T-cell (primary cell): Measurements from ENCODE around the gene NPIPB6. TPM values are rescaled to one million over a fixed set of nuclear protein-coding genes. Genes with fewer than 3 reads are reported as not detected.

ENCODE experiments used
- ATAC-seq, 4 experiments: fragments of 200-7000 bp in 3 of 4; fragments of 150-1000 bp in 1 of 4; cut with Tn5 transposase; replicated peaks in 1 of 4; 1 replicate in 3 of 4; 2 replicates in 1 of 4; pipeline ENCODE4 v1.10.0; 2021; ENCODE audit warnings: moderate library complexity in 3 of 4, mild to moderate bottlenecking in 2 of 4, moderate number of reproducible peaks in 1 of 4
- CTCF ChIA-PET, 2 donors: fragments of 300-600 bp; sonication (Branson Sonifier 250); formaldehyde crosslinking; loops; one replicate each; lab custom pipeline; 2022; ENCODE audit warnings: antibody characterized with exemption in 2 of 2; lab: Charles Lee
- POLR2A ChIA-PET, 2 donors: fragments of 300-600 bp; sonication (Branson Sonifier 250); formaldehyde crosslinking; loops; one replicate each; lab custom pipeline; 2022; ENCODE audit warnings: antibody characterized with exemption in 2 of 2; lab: Charles Lee
- DNase-seq, 35 experiments: peaks; one replicate each; pipeline versions ENCODE4 v3.0.0 to v3.0.0-alpha.2; 2013 to 2023
- H3K27ac ChIP-seq: one replicate; pipeline ENCODE4 v1.5.1; 2013; ENCODE audit warnings: low read length
- H3K27me3 ChIP-seq, 2 experiments: replicated peaks in 1 of 2; 1 replicate in 1 of 2; 2 replicates in 1 of 2; pipeline versions ENCODE4 v1.6.1 to v1.7.0; 2013; ENCODE audit warnings: low read length in 1 of 2, mixed read lengths in 1 of 2; ENCODE audit not compliant: control insufficient read depth in 2 of 2, insufficient read depth in 2 of 2; ENCODE audit errors: extremely low read depth in 1 of 2
- H3K36me3 ChIP-seq, 2 donors: 1 replicate in 1 of 2; 2 replicates in 1 of 2; pipeline versions ENCODE4 v1.6.1 to v1.7.0; 2013; ENCODE audit warnings: low read length in 1 of 2; ENCODE audit not compliant: control insufficient read depth in 2 of 2, insufficient read depth in 1 of 2; ENCODE audit errors: extremely low read depth in 1 of 2
- H3K4me1 ChIP-seq, 2 experiments: 1 replicate in 1 of 2; 2 replicates in 1 of 2; pipeline versions ENCODE4 v1.6.1 to v1.7.0; 2013; ENCODE audit warnings: low read length in 2 of 2, mixed read lengths in 1 of 2; ENCODE audit not compliant: insufficient read depth in 2 of 2, control insufficient read depth in 1 of 2; ENCODE audit errors: extremely low read depth in 1 of 2
- H3K4me3 ChIP-seq, 2 donors: 1 replicate in 1 of 2; 2 replicates in 1 of 2; pipeline versions ENCODE4 v1.5.1 to v1.7.0; 2013; ENCODE audit warnings: mild to moderate bottlenecking in 2 of 2, low read length in 1 of 2, moderate library complexity in 1 of 2; ENCODE audit not compliant: control insufficient read depth in 1 of 2; ENCODE audit errors: extremely low read depth in 1 of 2
- H3K9me3 ChIP-seq: 2 replicates; pipeline ENCODE4 v1.7.0; 2013
- H3K27ac Mint-ChIP-seq, 2 donors: one replicate each; pipeline ENCODE4 v1.8.0; 2020 to 2021; ENCODE audit warnings: mild to moderate bottlenecking in 2 of 2, mixed read lengths in 2 of 2
- H3K27me3 Mint-ChIP-seq, 2 donors: one replicate each; pipeline ENCODE4 v1.8.0; 2021 to 2022; ENCODE audit warnings: mixed read lengths in 2 of 2
- H3K36me3 Mint-ChIP-seq: one replicate; pipeline ENCODE4 v1.8.0; 2021; ENCODE audit warnings: mixed read lengths
- H3K4me1 Mint-ChIP-seq, 3 donors: one replicate each; pipeline ENCODE4 v1.8.0; 2020 to 2022; ENCODE audit warnings: mixed read lengths in 3 of 3, mild to moderate bottlenecking in 1 of 3
- H3K4me3 Mint-ChIP-seq, 3 donors: one replicate each; pipeline ENCODE4 v1.8.0; 2020 to 2022; ENCODE audit warnings: mild to moderate bottlenecking in 3 of 3, mixed read lengths in 3 of 3, moderate library complexity in 3 of 3
- H3K9me3 Mint-ChIP-seq, 3 donors: one replicate each; pipeline ENCODE4 v1.8.0; 2020 to 2022; ENCODE audit warnings: mixed read lengths in 3 of 3
- WGBS: methylation state at CpG from one replicate; pipeline ENCODE4 v1.1.5; 2013; ENCODE audit warnings: missing lambda C conversion rate; ENCODE audit not compliant: insufficient coverage; 5-methylcytosine and 5-hydroxymethylcytosine counted together
- total RNA-seq, 35 experiments: library from RNA in 6 of 35; stranded (reverse) in 6 of 35; fragments of 120-200 nt in 1 of 35; gene quantifications; one replicate each; pipeline versions ENCODE4 v1.2.1 to v1.2.4 and lab custom pipeline; 2013 to 2026

Gene NPIPB6
- total RNA-seq, 5 donors from 2014 or later (not counting 1 experiment from before 2014, with no cell fraction given) = 0.70 to 4.6 (median 3.2) TPM

- Histone ChIP-seq H3K9me3 (no peaks in the 10 kb centered on the region), H3K27ac (no peak overlapping the region), H3K36me3 (peaks cover 10 to 36% of the 10 kb centered on the region in 2 donors), H3K4me3 (no peak overlapping the region), H3K27me3 (peaks cover 0 to 3% of the 10 kb centered on the region in 2 experiments), H3K4me1 (peaks cover 6 to 64% of the 10 kb centered on the region in 2 experiments)
- no peak overlapping the region for H3K4me3 Mint-ChIP-seq
- ChIA-PET CTCF (interaction anchor here (0.6 to 1.2 kb wide), 4 partner anchors 36 to 98 kb away, joined by 3 to 4 read pairs (median 4); no protein-coding TSS in a partner anchor), POLR2A (no interaction called here)
- peak overlapping the region; percentile 32 to 54 for H3K27ac Mint-ChIP-seq
- no peak for DNase-seq
- WGBS = 85% methylated on average over 8 of the region's 9 CpGs
- H3K9me3 Mint-ChIP-seq = no peaks in the 10 kb centered on the region
- no peaks in the 10 kb centered on the region for H3K27me3 Mint-ChIP-seq
- ATAC-seq = no peak
- peaks cover 18 to 33% (median 25%) of the 10 kb centered on the region in 3 donors for H3K4me1 Mint-ChIP-seq
- peaks cover 13% of the 10 kb centered on the region for H3K36me3 Mint-ChIP-seq
Measured at GRCh38 chr16:28318042-28318744, 45.1 kb downstream of the NPIPB6 start.

DNA sequence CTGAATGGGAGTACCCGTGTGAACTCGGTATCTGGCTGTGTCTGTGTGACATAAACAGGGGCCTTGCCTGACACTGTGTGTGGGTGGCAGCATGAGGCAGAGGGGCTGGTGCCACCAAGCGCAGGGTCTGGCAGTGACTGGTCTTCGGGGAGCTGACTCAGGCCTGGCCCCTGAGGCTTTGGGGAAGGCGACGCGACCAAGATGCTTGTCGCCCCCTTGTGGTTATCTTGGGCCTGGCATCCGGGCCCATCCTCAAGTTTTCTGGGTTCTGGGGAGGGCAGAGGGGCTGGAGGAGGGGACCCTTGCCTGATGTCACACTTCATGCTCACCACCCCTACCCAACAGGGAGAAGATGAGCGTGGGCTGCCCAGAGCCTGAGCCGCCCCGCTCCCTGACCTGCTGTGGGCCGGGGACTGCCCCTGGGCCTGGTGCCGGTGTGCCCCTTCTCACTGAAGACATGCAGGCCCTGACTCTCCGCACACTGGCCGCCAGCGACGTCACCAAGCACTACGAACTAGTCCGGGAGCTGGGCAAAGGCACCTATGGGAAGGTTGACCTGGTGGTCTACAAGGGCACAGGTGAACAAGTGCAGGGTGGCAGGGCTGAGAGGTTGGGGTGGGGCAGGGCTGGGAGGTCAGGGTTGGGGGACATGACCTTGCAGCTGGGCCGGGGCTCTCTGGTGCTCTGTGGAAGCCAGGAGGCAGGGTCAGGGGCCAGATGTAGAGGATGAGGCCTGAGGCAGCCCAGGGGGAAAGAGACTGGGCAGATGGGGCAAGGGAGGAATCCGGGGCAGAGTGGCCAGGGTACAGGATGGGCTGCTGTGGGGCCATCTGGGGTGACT is 46.0 kb downstream of the NPIPB6 start:
- Histone ChIP-seq H3K4me3 (no peak overlapping the region), H3K36me3 (peaks cover 10 to 34% of the 10 kb centered on the region in 2 donors), H3K27ac (no peak overlapping the region), H3K4me1 (peaks cover 12 to 72% of the 10 kb centered on the region in 2 experiments), H3K9me3 (no peaks in the 10 kb centered on the region), H3K27me3 (peaks cover 0 to 3% of the 10 kb centered on the region in 2 experiments)
- Mint-ChIP-seq H3K27me3 (no peaks in the 10 kb centered on the region), H3K27ac (peak overlapping the region; percentile 68 to 85), H3K36me3 (peaks cover 13% of the 10 kb centered on the region), H3K9me3 (no peaks in the 10 kb centered on the region), H3K4me3 (peak overlapping the region in 1 of 3 donors; percentile 48), H3K4me1 (peaks cover 23 to 40% (median 34%) of the 10 kb centered on the region in 3 donors)
- ATAC-seq (peak; percentile 73 to 79 (median 75)), DNase-seq (peak in 34 of 35 experiments; percentile 34 to 85 (median 66))
- CTCF ChIA-PET = interaction anchor here (0.6 to 1.3 kb wide), 8 partner anchors 20 to 178 kb away, joined by 3 to 11 read pairs (median 4); no protein-coding TSS in a partner anchor
- POLR2A ChIA-PET = no interaction called here
- 63% methylated on average over 15 of the region's 22 CpGs for WGBS

DNA sequence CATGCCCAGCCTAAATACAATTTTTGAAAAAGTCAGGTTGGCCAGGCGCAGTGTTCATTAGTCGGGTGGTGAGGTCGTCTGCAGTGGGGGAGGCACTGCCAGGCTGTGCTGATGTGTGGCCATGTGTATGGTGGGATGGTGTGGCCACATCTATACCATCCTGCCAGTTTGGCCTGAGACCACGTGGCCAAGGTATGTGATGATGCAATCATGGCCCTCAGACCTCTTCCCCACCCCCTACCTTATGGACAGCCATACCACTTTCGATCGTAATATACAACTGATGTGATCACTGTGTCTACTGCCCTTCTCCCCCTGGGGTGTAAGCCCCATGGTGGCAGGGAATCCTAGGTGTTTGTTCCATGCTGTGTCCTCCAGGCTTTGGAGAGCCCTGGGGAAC is 47.3 kb downstream of the NPIPB6 start:
- H3K27ac Mint-ChIP-seq = no peak overlapping the region
- Histone ChIP-seq H3K4me3 (no peak overlapping the region), H3K9me3 (no peaks in the 10 kb centered on the region), H3K36me3 (peaks cover 10 to 28% of the 10 kb centered on the region in 2 donors), H3K4me1 (peaks cover 21 to 76% of the 10 kb centered on the region in 2 experiments), H3K27me3 (no peaks in the 10 kb centered on the region), H3K27ac (no peak overlapping the region)
- ChIA-PET CTCF (interaction anchor here (1.3 kb wide), 3 partner anchors 30 to 38 kb away, joined by 3 to 11 read pairs (median 10); no protein-coding TSS in a partner anchor), POLR2A (no interaction called here)
- no peak for ATAC-seq
- no peak for DNase-seq
- no peaks in the 10 kb centered on the region for H3K9me3 Mint-ChIP-seq
- H3K4me1 Mint-ChIP-seq = peaks cover 35 to 52% (median 46%) of the 10 kb centered on the region in 3 donors
- no CpG with 5 or more reads among the region's 6 CpGs for WGBS
- H3K27me3 Mint-ChIP-seq = no peaks in the 10 kb centered on the region
- H3K4me3 Mint-ChIP-seq = no peak overlapping the region
- H3K36me3 Mint-ChIP-seq = peaks cover 11% of the 10 kb centered on the region

GRCh38 chr16:28313587-28313986 is 49.7 kb downstream of the NPIPB6 start:
- no peaks in the 10 kb centered on the region for H3K27me3 ChIP-seq
- no peak for ATAC-seq
- H3K9me3 ChIP-seq = no peaks in the 10 kb centered on the region
- Mint-ChIP-seq H3K27ac (peak overlapping the region; percentile 65 to 93), H3K4me3 (peak overlapping the region in 1 of 3 donors; percentile 29), H3K27me3 (no peaks in the 10 kb centered on the region), H3K4me1 (peaks cover 58 to 76% (median 71%) of the 10 kb centered on the region in 3 donors), H3K9me3 (no peaks in the 10 kb centered on the region), H3K36me3 (peaks cover 11% of the 10 kb centered on the region)
- DNase-seq = no peak
- peak overlapping the region; percentile 26 for H3K27ac ChIP-seq
- CTCF ChIA-PET = interaction anchor here (0.6 to 0.7 kb wide), 3 partner anchors 14 to 51 kb away, joined by 3 to 9 read pairs (median 3); no protein-coding TSS in a partner anchor
- H3K4me3 ChIP-seq = no peak overlapping the region
- peaks cover 38 to 98% of the 10 kb centered on the region in 2 experiments for H3K4me1 ChIP-seq
- POLR2A ChIA-PET = no interaction called here
- peaks cover 3 to 15% of the 10 kb centered on the region in 2 donors for H3K36me3 ChIP-seq
- WGBS = 55% methylated on average over 2 of the region's 11 CpGs

GRCh38 chr16:28312327-28312726 is 51.0 kb downstream of the NPIPB6 start:
- Mint-ChIP-seq H3K36me3 (peaks cover 9% of the 10 kb centered on the region), H3K27me3 (no peaks in the 10 kb centered on the region), H3K9me3 (no peaks in the 10 kb centered on the region), H3K4me3 (peak overlapping the region in 1 of 3 donors; percentile 78), H3K4me1 (peaks cover 61 to 79% (median 72%) of the 10 kb centered on the region in 3 donors), H3K27ac (peak overlapping the region; percentile 93 to 99)
- POLR2A ChIA-PET = no interaction called here
- H3K27ac ChIP-seq = peak overlapping the region; percentile 74
- H3K9me3 ChIP-seq = no peaks in the 10 kb centered on the region
- H3K4me3 ChIP-seq = no peak overlapping the region
- DNase-seq (no peak), ATAC-seq (no peak)
- H3K4me1 ChIP-seq = peaks cover 40 to 93% of the 10 kb centered on the region in 2 experiments
- no peaks in the 10 kb centered on the region for H3K27me3 ChIP-seq
- H3K36me3 ChIP-seq = peaks cover 0 to 6% of the 10 kb centered on the region in 2 donors
- WGBS = 93% methylated on average over 10 of the region's 10 CpGs
- CTCF ChIA-PET = interaction anchor here in 1 of 2 donors (1.0 kb wide), 1 partner anchor 34 kb away, joined by 3 read pairs; no protein-coding TSS in a partner anchor

GRCh38 chr16:28311913-28312312 is 51.4 kb downstream of the NPIPB6 start:
- CTCF ChIA-PET = interaction anchor here in 1 of 2 donors (0.6 to 1.0 kb wide), 2 partner anchors 34 to 246 kb away, joined by 3 read pairs; no protein-coding TSS in a partner anchor
- Mint-ChIP-seq H3K4me1 (peaks cover 59 to 79% (median 67%) of the 10 kb centered on the region in 3 donors), H3K4me3 (peak overlapping the region in 1 of 3 donors; percentile 78), H3K27ac (peak overlapping the region; percentile 93 to 99), H3K27me3 (no peaks in the 10 kb centered on the region), H3K36me3 (peaks cover 9% of the 10 kb centered on the region), H3K9me3 (no peaks in the 10 kb centered on the region)
- Histone ChIP-seq H3K27ac (peak overlapping the region; percentile 74), H3K4me1 (peaks cover 38 to 89% of the 10 kb centered on the region in 2 experiments), H3K36me3 (peaks cover 0 to 6% of the 10 kb centered on the region in 2 donors), H3K27me3 (no peaks in the 10 kb centered on the region), H3K9me3 (no peaks in the 10 kb centered on the region), H3K4me3 (no peak overlapping the region)
- DNase-seq = peak in 6 of 35 experiments; percentile 15 to 41 (median 36)
- no peak for ATAC-seq
- 80% methylated on average over 7 of the region's 14 CpGs for WGBS
- POLR2A ChIA-PET = no interaction called here
